Heart left ventricle (tissue), 13 donors: ENCODE measurements around the gene KMT2B.

Experiments
- CTCF ChIP-seq, 12 donors: fragments of 200-600 bp; sonication (generic) in 4 of 12; IDR thresholded peaks; one replicate each; pipeline versions ENCODE4 v1.5.0 to v1.8.0; 2018 to 2022; ENCODE audit warnings: antibody characterized with exemption in 12 of 12, mild to moderate bottlenecking in 5 of 12
- POLR2A ChIP-seq, 2 donors: fragments of 450-650 bp; IDR thresholded peaks; one replicate each; pipeline ENCODE4 v1.6.1; 2017; ENCODE audit warnings: antibody characterized with exemption in 2 of 2, mild to moderate bottlenecking in 2 of 2, moderate library complexity in 2 of 2
- donor health status: ischemic (EF 13 %, LVEDD 7.1; RV severe dilation, severe dysfunction).
- donor health status: DM: no; HTN: yes; CAD: no.
- donor health status: DM: no; HTN: no; CAD: no.
- donor health status: ischemic (EF 25% LVEDD 6.9; RV normal size, moderate dysfunction).
- donor health status: ischemic (EF 25% LVEDD 5.7; RV mildly dilated, moderate dysfunction).
- donor health status: ischemic (EF 35%, LVEDD 5.7; RV mildly dilated, moderate dysfunction).
- donor health status: nonischemic (EF 11% LVEDD 7.7; RV severe dilation, severe dysfunction).
- donor health status: DM: yes; HTN: yes; CAD: no.
- donor health status: PGD.
- donor health status: ischemic (EF 29% LVEDD 5.4; RV normal size, mild dysfunction).
- donor health status: nonischemic (EF 23%, LVEDD 6.1; RV moderate dilation, normal function).

DNA sequence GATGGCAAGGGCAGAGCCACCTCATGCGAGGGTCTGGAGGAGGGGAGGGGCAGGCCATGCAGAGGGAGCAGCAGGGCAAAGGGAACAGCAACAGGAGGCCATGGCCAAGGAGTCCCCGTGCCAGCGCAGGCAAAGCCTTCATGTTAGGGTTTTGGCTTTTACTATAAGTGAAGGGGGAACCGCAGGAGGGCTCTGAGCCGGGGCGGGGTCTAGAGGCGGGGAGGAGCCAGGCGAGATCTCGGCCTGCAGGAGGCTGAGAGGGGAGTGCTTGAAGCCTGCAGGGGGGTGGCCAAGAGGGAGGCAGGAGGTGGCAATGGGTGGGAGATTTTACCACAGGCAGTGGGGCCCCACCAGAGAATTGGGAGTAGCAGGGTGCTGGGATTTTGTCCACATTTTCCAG lies 63.8 kb downstream of the KMT2B start:
- TF ChIP-seq CTCF (IDR thresholded peaks at IDR 0.05) (no peak), POLR2A (IDR thresholded peaks at IDR 0.05) (no peak)
